Placental pericyte (primary cell): ENCODE measurements around the gene TOGARAM1. TPM values are rescaled to one million over a fixed set of nuclear protein-coding genes. Genes with fewer than 3 reads are reported as not detected.
A peak's percentile ranks its signal among the peaks of the same experiment; 100 is the strongest.

Experiments used
- small RNA-seq: library from RNA; depleted of rRNA; stranded (forward); fragments of <200 nt; gene quantifications from one replicate; pipeline ENCODE3, GENCODE V24; 2012; ENCODE audit warnings: low replicate concordance
- total RNA-seq: library from RNA; depleted of rRNA; stranded (reverse); fragments of >200 nt; gene quantifications from 2 replicates; pipeline ENCODE4 v1.2.3, GENCODE V29; 2012

TOGARAM1 gene
- 16.6 and 20.6 TPM in 2 replicates for total RNA-seq

GRCh38 chr14:44961554-44962333 lies at the start of gene TOGARAM1, which contains the start of gene KLHL28:
Gene TOGARAM1 (plus strand): TSS chr14:44962190. CDS start chr14:44962422, 232 bp downstream.
Gene KLHL28 (minus strand): TSS chr14:44961947. CDS start chr14:44945928, 16,019 bp downstream.

DNA sequence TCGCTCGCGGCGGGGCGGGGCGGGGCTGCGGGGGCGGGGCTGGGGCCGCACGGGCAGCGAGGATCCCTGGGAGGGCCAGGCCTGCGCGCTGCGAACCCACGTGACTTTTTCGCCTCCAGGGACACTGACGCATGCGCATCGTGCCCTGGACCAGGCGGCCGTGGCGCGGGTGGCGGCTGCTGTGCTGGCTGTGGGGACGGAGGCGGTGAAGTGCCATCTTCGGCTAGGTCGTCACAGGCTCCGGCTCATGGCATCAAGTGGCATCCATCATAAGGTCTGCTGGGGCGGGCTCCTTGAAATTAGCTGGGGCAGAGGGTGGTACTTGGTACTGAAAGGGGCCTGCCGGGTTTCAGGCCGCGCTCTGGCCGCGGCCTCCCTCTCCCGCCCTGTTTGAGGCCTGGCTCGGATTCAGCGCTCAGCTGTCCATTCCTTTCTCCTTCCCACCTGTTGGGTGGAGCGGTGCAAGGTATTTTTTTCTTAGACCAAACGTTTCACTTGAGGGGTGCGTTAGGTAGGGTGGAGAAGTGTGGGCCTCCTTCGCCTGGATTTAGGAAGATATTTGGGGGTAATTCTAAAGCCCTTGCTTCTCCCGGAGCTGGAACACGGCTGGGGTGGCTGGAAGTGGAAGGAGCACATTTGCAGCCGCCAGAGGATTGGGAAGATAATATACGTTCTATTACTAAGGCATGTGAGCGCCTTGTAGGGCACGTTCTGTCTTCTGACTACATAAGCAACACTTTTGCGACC lies 122.2 kb downstream of the TOGARAM1 start, which contains the start of gene PRPF39:
PRPF39 (plus strand) TSS at position 141 of the 747 bp plus-strand sequence. CDS start 11,124 bp downstream, outside the sequence.

Small RNA genes within 50 kb of the gene (small RNA-seq; reads per million reads assigned to genes)
- gene RF00151 (not detected), gene SNORD127 (17,591 reads per million, percentile 100 among the genes with 10 or more reads in this experiment)

Other genes starting within 250 kb of the TOGARAM1 start
- gene KLHL28, start 243 bp upstream of the TOGARAM1 start, total RNA-seq = 10.7 and 12.0 TPM in 2 replicates
- 21.7 and 35.2 TPM in 2 replicates for gene PRPF39, start 121.9 kb downstream of the TOGARAM1 start, total RNA-seq
- gene FKBP3, start 172.3 kb downstream of the TOGARAM1 start, total RNA-seq = 15.1 and 22.8 TPM in 2 replicates
- gene FANCM, start 173.7 kb downstream of the TOGARAM1 start, total RNA-seq = 2.2 and 17.6 TPM in 2 replicates